NCI-H460 (cell line): ENCODE measurements around the gene MROH8. TPM values are rescaled to one million over a fixed set of nuclear protein-coding genes. Genes with fewer than 3 reads are reported as not detected.

ENCODE experiments used
- DNase-seq: peaks from one replicate; pipeline ENCODE4 v3.0.0-alpha.2; 2016; ENCODE audit warnings: low read depth; ENCODE audit errors: extremely low read depth
- polyA plus RNA-seq: library from polyadenylated mRNA; depleted of rRNA; stranded (reverse); fragments of >200 nt; gene quantifications from 2 replicates; pipeline ENCODE4 v1.2.3, GENCODE V29; 2014; cell fraction: nucleus; rRNA removed
- total RNA-seq: library from RNA; depleted of rRNA; stranded (reverse); fragments of >200 nt; shearing (Covaris generic); gene quantifications from 2 replicates; pipeline ENCODE4 v1.2.3, GENCODE V29; 2014; rRNA removed

MROH8 gene
- total RNA-seq: 0.05 and 0.43 TPM in 2 replicates
- 0.19 and 1.7 TPM in 2 replicates for polyA plus RNA-seq

DNA sequence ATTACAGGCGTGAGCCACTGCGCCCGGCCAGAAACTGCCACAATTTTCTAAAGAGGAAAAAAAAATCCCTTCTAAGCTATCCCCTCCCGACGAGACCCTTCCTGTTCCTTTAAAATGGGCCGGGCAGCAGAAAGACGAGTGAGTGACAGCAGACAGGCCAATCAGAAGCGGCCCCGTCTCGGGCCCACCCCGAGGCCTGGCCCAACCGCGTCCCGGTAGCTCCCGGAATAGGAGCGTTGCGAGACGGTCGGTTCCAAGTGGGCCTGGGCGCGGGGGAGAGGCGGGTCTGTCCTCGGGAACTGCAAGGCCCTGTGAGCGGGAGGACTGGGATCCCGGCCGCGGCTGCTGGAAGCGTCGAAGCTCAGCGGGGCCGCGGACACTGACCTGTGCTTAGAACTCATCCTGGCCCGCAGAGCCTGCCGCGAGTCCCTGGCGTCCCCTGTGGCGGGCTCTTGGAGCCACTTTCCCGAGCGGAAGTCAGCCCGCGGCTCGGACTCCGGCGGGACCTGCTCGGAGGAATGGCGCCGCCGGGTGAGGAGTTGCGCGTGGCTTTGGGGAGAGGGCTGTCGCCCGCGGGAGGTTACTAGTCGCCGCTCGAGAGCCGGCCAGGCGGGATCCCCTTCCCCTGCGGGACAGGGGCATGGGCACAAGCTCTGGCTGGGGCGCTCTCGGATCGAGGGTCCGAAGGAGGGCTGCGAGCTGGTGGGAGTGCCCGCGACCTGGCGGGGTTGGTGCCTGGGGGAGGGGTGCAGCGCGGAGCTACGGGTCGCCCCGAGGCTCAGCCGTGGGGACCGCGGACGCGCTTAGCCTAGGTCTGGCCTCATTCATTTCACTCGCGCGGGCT, at the start of gene MROH8, which contains the start of gene RPN2:
TSS of gene MROH8 (minus strand) at position 710 of the 844 bp plus-strand sequence.
TSS of gene RPN2 (plus strand) at position 492 of the 844 bp plus-strand sequence. CDS start at position 519, 27 bp downstream.
- DNase-seq: peak; percentile 95

DNA sequence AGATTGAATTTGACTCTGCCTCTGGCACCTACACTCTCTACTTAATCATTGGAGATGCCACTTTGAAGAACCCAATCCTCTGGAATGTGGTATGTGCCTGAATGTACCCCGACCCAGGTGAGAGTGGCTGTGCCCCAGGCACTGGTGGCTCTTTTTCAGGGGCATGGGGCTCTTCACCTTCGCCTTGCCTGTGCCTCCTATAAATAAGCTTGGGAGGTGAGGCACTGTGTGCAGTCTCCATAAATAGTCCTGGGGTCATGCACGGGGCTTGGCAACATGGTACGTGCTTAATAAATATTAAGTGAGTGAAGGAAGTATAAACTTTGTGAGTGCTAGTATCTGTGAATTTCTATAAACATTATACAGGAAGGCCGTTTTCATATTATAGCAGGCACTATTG, 49.3 kb upstream of the MROH8 start:
- no peak for DNase-seq

DNA sequence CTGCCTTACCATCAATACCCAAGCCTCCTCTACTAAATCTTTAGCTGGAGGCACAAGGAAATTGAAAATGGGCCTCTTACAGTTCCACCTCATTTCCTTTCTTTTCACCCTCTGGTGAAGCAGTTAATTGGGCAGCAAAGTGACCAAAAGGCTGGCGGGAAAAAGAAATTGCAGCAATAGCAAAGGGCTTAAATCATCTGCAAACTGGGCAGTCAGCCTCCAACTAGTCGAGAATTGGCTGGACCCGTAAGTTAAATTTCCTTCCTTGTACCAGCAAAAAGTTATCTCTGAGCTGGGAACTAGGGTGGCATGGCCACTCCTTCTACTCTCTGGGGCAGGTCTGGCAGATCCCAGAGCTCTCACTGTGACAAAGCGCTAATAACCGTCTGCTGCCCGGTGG, 48.7 kb upstream of the MROH8 start:
- DNase-seq: no peak

DNA sequence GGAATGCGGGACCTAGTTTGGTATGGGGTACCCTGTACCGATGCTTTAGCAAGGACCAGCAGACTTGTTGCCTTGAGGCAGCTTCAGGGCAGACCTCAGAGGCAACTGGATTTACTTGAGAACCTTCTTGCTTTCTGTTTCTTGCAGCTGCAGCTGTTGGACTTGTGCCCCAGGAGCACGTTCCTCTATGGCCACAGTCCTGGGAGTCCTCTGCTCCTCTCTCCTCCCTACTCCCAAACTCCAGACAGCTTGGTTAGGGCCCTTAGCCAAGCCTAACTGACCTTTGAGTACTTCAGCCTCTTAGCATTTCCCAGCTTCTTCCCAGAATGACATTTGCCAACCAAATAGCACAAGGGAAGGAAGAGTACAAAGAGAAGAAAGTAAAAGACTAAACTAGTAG, 47.5 kb upstream of the MROH8 start:
- no peak for DNase-seq

DNA sequence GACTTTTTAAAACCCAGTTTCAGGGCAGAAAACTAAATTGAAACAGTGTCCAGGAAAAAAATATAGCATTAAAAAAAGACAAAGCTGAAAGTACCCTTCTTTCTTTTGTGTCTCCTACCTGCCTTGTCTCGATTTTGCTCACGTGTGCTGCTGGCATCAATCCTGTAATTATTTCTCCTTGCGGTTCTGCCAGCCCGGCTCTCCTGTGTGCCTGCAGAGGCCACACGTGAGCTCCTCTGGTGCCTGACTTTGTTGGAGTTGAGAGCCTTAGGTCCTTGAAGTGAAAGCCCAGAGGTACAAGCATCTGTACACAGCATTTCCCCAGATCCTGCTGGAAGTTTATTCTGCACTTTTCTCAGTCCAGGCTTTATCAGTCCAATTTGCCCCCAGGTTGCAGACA, 45.8 kb upstream of the MROH8 start:
- DNase-seq: no peak

DNA sequence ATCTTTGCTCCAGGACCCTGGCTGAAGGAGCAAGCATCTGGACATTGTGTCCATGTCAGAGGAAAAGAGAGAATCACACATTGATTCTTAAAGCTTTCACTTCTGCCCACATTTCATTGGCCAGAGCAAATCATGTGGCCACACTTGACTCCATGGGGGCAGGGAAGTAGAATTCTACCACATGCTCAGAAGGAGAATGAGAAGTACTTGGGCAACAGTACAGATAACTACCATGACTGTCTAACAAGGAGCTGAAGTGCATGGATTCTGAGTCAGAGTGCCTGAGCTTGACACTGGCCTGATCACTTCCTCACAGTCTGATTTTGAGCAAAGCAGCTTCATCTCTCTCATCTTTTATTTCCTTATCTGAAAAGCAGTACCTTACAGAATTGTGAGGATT, 43.7 kb upstream of the MROH8 start:
- DNase-seq: no peak

DNA sequence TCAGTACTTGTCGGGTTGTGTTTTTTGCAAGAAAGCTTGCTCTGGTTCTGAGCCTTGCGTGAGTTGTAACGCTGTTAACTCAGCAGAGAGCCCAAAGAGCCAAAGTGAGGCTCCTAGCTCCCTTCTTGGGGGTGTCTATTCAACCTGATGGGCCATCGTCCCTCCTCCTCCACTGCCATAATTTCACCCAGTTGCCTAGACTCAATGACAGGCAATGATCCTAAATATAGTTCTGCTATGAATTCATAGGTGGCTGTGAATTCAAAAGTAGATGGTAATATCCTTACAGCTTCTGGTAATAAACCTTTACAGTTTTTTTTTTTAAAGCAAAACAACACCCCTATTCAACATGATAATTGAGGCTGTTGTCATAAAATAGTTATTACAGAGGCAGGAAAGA, 42.7 kb upstream of the MROH8 start:
- DNase-seq: no peak

DNA sequence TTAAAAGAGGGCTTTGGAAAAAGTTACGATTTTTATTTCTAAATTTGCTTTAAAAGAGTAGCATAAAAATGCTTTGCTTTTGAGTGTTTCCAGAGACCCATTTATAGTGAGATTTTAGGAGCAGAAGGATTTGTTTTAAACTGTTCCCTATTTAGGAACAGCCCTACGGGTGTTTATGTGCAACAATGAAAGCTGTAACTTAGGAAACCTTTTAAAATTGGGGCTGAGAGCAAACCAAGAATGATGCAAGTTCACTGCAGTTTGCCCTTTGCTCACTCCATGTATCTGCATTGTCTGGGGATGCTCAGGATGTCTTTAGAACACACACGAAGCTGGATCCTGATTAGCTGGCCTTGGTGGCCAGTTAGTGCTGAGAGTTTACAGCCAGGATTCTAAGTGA, 41.4 kb upstream of the MROH8 start:
- no peak for DNase-seq

DNA sequence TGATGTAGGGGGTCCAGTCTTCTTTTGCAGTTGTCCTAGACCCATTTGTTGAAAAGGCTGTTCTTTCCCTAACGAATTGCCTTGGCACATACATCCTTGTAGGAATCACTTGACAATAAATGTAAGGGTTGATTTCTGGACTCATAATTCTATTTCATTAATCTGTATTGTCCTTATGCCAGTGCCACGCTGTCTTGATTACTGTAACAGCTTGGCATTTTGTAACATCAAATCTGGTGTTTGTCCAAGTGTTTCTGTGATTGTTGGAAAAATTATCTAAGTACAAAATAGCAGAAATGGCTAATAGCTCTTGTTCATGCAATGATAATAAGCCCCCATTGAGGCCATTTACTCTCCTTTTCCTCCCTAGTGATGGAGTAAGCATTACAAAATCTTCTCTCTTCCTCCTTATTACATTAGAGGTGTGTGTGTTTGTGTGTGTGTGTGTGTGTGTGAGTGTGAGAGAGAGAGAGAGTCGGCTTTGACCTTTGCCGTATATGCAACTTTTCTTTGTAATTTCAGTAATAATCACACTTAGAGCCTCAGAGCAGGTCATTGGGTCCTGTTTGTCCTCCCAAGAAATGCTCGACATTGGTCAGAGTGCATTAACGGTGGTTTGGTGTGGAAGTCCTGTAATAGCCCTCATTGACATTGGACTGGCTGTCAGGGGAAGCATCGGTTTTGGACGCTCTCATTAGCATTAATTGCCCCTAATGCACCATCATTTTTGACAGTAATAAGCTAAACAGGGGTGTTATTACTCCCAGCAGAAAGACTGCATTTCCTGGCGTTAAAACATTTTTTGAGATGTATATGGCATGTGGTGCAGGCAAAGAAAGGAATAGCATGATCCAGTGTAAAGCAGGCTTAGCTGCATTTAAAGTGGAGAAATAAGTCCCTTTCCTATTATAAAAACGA, 40.7 kb upstream of the MROH8 start:
- no peak for DNase-seq

DNA sequence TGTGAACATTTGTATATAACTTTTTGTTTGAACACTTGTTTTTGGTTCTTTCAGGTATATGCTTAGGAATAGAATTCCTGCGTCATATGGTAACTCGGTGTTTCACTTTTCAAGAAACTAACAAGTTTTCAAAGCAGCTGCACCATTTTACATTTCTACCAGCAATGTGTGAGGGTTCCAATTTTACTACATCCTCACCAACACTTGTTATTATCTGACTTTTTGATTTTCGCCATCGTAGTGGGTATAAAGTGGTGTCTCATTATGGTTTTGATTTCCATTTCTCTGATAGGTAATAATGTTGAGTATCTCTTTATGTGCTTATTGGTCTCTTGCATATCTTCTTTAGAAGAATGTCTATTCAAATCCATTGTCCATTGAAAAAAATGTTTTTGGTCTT, 39.6 kb upstream of the MROH8 start:
- DNase-seq: no peak

DNA sequence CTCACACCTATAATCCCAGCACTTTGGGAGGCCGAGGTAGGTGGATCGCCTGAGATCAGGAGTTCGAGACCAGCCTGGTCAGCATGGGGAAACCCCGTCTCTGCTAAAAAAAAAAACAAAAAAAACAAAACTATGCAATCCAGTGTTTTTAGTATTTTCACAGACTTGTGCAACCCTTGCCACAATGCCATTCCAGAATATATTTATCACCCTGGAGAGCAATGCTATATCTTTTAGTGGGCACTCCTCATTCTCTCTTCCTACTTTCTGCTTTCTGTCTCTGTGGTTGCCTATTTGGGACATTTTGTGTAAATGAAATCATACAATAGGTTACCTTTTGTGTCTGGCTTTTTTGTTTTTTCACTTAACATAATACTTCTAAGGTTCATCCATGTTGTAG, 39.1 kb upstream of the MROH8 start:
- DNase-seq: no peak

DNA sequence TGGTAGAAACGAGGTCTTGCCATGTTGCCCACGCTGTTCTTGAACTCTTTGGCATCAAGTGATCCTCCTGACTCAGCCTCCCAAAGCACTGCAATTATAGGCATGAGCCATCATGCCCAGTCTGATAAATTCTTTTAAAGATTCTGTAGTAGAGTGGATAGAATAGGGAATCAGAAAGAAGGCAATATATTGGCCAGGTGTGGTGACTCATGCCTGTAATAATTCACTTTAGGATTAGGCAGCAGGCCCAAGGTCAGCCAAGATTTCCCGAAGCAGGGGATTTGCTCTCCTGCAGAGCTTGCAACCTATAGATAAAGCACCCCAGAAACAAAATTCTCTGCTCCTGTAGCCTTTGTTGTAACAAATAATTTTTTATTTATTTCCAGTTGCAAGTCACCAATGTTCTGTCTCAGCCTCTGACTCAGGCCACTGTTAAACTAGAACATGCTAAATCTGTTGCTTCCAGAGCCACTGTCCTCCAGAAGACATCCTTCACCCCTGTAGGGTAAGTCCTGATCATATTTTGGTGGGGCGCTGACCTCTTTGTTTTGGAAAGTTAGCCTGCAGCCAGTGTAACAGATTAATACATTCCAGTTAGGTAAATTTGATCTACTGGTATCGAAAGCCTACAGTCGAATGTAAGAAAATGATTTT, 30.4 kb upstream of the MROH8 start:
- DNase-seq: no peak

DNA sequence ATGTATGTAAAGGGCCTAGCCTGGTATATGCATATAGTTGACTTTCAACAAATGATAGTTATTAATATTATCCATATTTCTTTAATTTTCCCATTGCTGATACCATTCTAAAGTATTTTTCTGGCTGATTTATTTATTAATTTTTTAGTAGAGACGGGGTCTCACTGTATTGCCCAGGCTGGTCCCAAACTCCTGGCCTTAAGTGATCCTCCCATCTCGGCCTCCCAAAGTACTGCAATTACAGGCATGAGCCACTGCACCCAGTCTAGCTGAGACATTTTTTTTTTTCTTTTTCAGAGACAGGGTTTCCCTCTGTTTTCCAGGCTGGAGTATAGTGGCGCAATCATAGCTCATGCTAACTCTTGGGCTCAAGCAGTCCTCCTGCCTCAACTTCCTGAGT, 29.8 kb upstream of the MROH8 start:
- no peak for DNase-seq

DNA sequence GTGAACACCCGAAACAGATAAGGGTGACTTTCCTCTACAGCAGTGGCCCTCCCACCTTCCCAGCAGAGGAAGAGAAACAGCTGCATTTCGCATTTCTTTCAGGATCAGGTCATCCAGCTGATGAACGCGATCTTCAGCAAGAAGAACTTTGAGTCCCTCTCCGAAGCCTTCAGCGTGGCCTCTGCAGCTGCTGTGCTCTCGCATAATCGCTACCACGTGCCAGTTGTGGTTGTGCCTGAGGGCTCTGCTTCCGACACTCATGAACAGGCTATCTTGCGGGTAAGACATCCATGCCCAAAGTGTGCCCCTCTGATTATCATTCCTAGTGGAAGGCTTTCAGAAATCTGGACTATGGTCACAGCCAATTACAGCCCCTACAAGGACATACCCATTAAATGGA, 27.8 kb upstream of the MROH8 start:
- no peak for DNase-seq

DNA sequence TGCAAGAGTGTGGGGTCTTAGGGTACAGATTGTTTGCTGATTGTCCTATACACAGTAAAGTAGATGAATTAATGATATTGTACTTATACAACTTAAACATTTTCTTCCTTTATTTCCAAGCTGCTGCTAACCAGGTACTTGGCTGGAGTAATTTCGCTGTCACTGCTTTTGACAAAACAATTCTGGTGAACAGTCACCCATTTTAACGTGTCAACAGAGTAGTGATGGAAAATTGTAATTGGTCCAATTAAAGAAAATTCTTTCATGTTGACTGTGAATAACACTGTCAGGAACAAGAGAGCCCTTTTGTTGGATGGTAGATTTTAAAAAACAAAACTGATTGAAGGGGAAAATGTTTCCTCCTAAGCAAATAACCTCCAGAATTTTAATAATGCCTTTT, 26.4 kb upstream of the MROH8 start:
- DNase-seq: no peak

DNA sequence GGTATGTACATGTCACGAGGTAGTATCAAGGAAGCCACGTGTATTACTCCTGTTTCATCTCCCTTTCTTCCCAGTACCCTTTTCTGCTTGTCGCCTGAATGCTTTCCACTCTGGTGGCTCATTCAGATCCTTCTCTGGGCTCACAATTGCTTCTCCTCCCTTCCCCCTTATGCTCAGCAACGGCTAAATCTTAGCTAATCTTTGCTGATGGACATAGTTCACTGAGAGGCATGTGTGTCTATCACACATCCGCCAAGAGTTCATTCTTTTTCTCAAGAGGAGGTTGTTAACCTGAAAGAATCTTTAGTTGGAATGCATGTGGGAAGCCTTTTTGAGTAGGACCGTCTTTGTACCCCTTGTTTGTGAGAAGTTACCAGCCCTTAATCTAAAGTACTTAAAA, 25.8 kb upstream of the MROH8 start:
- DNase-seq: no peak

DNA sequence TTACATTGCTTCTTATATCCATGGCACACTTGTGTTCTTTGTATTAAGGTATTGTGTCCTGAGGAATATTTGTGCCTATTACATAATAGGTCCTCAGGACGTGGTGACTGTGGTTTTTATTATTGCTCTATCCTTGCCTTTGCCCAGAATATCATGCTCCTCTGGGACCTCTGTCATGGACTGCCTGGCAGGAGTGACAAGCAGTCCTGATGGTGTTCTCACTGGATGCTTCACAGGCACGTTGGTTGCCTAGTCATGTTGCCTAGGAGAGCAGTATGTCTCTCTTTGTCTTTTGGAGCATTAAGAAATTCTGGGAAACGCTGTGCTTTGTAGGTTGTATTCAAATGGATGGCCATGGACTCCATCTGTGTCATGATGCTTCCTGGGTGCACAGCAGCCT, 24.7 kb upstream of the MROH8 start:
- no peak for DNase-seq

DNA sequence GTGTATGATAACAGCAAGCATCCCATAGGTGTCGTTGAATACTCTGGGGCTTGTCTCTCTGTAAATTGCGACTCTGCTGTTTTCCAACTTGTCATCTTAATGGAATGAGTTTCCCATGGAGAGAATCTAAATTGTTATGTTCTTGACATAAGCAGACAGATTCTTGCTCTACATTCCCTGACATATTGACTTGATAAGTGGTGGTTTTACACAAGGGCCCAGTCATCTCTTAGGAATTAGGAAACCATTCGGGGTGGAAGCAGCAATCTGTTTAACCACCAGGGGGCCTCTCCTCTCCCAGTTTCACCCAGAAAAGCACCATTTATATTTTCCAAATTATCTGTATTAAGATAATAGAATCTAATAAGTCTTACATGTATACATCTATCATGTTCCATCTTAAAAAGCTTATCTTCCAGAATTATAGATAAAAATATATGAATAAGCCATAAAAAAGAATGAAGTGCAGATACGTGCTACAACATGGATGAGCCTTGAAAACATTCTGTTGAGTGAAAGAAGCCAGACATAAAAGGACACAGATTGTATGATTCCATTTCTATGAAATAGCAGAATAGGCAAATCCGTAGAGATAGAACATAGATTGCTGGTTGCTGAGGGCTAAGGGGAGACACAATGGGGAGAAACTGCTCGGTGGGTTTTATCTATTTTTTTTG, 23.1 kb upstream of the MROH8 start:
- peak; percentile 61 for DNase-seq

DNA sequence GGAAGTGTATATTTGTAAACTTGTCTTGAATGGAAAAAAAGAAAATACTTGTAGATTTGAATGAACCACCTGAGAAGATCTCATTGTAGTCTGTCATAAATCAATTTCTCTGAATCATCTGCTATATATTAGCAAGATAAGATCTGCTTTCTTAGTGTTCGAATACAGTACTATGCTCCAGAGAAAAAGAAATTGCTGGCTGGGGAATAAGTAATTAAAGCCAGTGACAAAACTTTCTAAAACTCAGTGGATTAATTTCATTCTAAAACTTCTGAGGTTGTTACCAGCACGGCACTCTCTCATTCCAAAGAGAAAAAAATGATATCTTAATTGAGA, 22.4 kb upstream of the MROH8 start:
- DNase-seq: no peak
